IPS DF 19.7 (cell line): ENCODE measurements around the gene ENG.
"Not testable (repeated sequence)": the region's sequence is repeated elsewhere in the genome, so short reads cannot be mapped to it uniquely, and the experiment has no call there.

Source experiments
- DNase-seq: peaks from one replicate; pipeline ENCODE4 v3.0.0-alpha.2; 2013; ENCODE audit warnings: low read depth, low spot score

ENG gene

DNA sequence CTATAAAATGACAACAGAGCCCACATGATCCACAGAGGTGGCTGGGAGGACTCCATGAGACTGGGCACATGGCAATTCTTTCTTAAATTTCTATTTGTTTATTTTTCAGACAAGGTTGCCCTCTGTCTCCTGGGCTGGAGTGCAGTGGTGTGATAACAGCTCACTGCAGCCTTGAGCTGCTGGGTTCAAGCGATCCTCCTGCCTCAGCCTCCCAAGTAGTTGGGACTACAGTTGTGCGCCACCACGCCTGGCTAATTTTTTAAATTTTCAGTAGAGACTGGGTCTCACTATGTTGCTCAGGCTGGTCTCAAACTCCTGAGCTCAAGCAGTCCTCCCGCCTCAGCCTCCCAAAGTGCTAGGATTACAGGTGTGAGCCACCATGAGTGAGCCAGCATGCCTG is 8.8 kb downstream of the ENG start:
- not testable (repeated sequence) for DNase-seq

DNA sequence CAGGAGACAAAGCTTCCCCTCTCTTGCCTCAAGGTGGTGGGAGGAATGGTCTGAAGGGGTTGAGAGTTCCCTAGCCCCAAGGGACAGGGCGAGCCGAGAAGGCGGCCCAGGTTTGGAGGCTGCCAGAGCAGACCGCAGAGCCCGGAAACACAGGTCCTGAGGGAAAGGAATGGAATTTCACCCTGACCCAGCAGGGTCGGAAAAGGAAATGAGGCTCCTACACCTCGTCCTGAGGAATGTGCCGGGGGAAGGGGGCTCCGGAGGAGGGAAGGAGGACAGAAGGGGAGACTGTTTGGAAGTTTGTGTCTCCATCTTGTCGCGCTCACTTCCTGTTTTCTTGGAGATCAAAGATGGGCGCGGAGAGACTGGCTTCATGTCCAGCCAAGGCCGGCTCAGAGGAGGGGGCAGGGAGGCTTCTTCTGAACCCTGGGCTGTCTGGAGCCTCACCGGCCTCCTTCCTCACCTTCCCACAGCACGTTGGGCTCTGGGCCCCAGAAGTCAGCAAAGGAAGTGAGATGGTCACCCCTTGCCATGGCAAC is 9.6 kb downstream of the ENG start:
- DNase-seq = peak; percentile 57

DNA sequence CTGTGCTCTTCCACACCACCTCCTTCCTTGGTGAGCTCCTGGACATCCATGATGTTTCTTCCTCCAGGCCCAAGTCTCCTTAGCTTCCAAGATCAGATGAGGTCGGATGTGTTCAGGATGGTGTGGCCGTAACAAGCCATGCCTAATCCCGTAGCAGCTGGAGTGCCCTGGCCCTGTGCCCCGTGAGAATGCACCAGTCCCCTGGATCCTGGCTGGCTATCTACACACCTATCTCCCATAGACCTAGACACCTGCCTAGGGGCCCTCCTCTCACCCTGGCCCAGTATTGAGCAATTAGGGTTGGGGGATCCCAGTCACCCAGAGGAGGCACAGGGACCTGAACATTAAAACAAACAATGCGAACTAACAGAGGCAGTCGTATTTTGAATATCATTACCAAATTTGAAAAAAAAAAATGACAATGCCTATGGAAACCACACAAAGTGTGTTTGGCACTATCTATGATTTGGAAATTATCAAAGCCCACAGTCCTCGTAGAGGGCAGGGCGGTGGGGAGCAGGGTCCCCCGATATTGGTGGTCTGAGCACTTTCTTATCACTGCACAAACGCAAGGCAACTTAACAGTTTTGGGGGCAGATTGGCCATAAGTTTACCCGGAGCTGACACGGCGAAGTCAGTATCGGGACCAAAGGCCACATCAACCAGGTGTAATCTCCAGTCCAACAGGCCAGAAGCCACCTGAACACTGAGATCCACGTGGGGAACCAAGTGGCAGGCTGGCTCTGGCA is 13.2 kb downstream of the ENG start:
- no peak for DNase-seq

DNA sequence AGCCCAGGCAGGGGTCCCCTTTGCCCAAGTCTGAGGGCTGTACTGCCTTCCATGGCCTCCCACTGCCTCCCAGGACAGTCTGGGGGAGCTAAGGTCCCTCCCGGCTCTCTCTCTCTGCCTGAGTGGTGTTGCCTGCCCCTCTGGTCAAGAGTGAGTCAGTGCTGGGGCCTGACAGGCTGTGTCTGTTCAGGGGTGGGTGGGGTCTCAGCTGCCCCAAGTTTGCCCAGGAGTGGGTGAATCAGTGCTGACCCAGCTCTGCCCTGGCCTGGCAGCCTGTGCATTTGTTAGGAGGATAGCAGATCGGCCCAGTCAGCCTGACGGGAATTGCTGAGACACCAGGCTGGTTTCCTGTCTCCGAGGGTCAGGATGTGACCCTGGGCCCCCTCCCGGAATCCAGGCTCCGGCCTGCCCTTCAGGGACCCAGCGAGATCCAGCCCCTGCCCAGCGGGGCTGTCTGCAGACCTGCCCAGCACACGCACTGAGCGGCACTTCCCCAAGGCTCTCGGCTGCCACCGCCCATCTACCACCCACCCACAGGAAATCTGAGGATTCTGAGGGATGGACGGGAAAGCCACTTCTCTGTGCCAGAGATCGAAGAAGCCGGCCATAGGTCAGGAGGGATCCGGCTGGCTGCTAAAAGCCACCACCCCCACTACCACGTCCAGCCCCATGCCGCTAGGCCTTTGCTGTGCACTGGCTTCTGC is 15.9 kb downstream of the ENG start:
- DNase-seq = no peak

DNA sequence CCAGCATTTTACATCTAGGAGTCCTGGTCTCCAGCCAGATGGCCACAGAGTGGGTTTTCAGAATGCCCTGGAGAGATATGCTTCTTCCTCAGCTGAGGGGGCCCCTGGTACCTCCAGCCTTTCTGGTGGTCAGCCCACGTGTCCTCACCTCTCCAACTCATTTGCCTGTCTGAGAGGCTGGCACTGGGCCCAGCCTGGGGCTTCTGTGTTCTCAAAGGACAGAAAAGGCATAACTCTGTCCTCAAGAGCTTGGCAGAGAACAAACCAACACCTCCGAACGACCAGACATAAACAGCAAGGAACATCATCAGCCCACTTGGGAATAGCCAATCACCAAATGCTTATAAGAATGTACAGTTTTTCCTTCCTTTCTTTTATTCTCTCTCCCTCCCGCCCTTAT is 17.1 kb downstream of the ENG start:
- no peak for DNase-seq

DNA sequence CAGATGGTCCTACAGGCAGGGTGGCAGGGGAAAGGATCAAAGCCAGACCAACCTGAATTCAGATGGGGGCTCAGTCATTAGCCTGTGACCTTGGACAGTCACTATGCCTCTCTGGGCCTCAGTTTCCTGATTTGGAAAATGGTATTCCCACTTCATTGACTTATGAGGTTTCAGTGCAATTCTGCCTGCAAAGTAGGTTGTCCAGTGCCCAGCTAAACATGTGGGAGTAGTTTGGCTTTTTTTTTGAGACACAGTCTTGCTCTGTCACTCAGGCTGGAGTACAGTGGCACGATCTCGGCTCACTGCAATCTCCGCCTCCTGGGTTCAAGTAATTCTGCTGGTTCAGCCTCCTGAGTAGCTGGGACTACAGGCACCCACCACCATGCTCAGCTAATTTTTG is 17.9 kb downstream of the ENG start:
- DNase-seq = not testable (repeated sequence)

DNA sequence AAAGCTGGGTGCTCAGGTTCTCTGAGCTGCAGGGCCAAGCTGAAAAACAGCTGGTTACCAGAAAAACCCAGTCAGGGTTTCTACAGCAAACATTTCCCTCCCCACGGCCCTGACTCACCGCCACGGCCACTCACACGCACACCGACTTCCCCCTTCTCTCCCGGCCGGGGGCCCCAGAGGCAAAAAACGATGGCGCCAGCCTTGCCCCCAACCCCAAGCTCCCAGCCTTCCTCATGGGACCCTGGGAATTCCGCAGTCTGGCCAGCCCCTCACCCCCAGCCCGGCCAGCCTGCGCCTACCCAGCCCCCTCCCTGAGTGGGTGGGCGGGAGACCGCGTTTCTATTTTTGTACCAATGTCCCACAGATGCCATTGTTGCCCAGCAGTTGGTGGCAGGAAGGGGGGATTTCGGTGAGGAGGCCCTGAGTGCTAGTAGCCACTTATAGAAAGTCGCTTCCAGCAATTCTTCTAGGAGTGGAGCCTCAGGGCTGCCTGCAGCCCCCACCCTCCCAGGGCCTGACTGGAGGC is 18.4 kb downstream of the ENG start:
- DNase-seq = no peak

DNA sequence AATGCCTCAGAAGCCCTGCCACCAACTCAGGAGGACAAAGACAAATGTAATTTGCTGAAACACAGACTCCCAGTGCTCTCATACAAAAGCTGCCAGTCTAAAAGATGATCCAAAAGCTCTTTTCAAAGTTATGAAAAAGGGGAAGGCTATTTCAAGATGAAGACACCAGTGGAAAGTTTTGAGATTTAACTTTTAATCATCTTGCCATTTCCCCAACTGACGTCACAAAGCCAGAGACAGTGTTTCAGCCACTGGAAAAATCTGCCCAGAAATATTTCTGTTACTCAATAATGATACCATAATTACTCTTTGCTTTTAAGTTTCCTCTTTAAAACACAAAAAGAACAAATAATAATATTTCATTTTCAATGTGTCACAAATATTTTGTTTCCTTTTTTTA is 20.9 kb downstream of the ENG start:
- no peak for DNase-seq

DNA sequence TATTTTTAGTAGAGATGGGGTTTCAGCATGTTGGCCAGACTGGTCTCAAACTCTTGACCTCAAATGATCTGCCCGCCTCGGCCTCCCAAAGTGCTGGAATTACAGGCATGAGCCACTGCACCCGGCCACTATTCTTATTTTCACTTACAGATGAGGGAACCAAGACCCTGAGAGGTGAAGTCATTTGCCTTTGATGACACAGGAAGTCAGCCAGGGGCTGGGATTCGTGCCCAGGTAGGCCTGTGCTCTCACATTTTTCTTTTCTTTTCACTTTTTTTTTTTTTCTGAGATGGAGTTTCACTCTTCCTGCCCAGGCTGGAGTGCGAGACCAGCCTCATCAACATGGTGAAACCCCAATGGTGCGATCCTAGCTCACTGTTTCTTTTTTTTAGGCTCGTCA is 22.2 kb downstream of the ENG start:
- no peak for DNase-seq

DNA sequence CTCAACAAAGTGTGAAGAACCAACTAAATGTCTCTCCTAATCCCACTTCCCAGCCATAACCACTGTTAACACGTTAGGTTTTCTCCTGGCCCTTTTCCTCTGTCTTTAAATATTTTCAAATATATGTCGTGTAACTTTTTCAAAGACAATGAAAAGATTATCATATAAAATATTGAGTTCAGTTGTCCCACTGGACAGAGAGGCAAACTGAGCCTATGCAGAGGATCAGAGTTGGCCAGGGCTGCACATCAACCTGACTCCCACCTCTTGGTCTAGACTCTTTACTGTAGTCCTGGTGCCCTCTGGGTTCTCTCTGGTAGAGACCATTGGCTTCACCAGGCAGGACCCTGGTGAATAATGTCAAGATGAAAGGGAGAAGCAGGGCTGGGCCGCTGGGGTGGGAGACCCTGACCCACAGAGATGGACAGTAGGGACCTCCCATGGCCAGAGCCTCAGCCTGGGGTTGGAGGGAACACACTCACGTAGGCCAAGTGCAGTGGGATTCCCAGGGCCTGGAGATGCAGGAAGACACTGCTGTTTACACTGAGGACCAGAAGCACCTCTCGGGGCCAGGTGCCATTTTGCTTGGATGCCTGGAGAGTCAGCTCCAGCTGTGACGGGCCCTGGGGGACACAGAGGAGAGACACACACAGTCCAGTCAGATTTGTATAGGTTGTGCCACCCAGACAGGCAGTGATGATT is 25.1 kb downstream of the ENG start:
- no peak for DNase-seq

DNA sequence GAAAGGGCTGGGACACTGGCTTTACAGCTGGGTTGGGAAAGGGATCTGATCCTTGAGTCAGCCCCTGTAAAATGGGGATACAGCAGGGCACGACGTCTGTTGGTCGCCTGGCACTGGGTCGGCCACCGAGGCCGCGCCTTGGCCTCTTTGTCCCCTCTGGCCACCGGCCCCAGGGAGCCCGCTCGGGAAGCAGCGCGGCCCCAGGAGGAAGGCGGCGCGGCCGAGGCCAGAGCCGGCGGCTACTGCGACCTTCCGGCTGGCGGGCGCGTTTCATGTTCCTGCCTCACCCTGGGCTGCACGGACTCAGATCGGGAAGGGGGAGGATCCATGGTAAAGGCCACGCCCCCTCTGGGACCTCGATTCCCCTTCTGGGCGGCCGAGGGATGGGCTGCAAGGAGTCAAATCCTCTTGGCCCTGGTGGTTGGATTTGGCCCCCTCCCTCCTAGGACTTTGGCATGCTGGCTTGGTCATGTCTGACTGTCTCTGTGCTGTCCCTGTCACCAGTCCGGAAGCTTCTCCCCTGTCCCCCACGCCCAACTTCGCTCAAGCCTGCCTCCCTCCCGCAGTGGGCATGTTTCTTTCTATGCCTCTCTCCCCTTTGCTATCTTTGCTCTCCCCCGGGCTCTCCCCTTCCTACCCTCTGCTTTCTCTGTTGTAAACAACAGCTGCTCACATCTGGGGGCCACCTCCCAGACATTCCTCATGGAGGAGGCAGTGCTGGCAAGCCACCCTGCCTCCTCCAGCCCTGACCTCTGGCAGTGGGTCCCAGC is 26.0 kb downstream of the ENG start:
- DNase-seq = peak; percentile 86

DNA sequence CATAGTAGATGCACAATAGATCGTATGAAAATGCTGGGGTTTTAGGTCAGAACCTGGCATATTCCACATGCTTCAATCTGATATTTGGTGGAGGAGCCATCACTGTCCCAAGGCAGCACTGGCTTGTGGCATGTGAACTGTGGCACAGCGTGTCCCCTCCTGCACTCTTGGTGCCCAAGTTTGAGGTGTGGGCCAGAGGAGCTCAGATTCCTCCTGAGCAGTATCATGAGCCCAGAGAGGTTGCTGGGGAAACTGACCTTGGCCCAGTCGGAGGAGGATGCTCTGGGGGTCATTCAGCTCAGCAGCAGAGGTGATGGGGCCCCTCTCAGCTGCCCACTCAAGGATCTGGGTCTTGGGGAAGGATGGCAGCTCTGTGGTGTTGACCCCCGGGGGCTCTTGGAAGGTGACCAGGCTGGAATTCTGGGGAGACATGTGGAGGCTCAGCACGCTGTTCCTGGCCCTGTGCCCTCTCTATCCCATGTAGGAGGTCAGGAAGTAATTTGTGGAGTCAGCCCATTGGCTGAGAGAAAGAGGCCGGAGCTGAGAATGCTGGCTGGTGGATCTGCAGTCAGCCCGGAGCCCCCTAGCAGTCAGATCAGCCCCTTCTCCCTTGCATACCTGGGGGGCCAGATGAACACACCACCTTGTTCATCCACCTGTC is 28.1 kb downstream of the ENG start:
- no peak for DNase-seq

DNA sequence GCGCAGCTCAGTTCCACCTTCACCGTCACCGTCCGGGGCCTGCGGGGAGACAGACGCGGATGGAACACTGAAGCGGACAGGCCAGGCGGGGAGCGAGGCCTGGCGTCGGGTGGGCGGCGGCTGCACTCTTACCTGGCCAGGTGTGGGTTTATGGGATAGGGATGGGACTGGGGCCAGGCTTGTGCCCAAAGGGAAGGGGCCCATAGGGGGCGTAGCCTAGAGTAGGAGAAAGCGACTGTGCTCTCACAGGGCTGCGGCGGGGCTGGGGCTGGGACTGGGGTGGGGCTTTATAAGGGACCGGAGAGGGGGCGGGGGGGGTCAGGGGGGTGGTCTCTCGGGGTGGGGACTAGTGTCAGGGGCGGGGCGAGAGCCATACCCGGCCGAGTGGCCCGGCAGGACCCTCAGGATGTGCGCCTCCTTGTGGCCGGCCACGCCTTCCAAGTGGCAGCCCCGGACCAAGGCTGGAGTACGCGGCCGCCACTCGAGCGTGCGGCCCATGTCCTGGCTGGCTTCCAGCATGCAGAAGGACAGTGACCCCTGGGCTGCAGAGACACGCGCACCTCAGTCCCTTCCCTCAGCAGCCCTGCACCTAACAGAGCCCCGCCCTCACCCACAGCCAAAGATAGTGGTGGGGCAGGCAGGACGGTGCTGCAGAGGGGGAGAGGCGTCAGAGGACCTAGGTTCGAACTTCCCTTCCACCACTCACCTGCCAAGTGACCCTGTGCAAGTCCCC is 29.0 kb downstream of the ENG start:
- DNase-seq = no peak

DNA sequence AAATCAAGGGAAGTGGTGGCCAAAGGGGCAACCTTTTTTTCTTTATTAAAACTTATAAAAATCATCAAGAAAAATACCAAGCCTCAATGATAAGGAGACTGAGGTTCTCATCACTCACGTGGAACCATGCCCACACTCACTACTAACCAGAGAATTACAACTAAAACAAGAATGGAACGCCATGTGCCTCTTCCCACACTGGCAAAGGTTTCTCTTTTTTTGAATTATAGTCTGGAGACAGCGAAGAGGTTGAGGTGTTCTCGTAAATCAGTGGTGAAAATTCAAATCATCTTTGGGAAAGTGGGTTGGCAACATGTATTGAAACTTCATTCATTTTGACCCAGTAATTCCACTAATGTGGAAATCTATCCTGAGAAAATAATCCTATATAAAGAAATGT is 32.4 kb downstream of the ENG start:
- DNase-seq = no peak

DNA sequence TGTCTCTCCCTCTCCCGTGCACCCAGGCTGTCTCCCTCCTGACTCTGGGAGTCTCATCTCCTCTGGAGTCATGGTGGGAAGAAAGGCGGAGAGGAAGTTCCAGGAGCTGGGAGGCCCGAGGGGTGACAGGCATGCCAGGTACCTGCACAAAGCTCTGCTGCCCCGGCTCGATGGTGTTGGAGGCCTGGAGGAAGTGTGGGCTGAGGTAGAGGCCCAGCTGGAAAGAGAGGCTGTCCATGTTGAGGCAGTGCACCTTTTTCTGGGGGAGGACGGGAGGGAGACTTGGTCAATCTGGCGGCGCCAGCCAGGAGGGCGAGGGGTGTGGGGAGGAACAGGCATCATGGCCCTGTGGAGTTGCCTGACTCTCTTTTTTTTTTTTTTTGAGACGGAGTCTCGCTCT is 35.9 kb downstream of the ENG start:
- no peak for DNase-seq

DNA sequence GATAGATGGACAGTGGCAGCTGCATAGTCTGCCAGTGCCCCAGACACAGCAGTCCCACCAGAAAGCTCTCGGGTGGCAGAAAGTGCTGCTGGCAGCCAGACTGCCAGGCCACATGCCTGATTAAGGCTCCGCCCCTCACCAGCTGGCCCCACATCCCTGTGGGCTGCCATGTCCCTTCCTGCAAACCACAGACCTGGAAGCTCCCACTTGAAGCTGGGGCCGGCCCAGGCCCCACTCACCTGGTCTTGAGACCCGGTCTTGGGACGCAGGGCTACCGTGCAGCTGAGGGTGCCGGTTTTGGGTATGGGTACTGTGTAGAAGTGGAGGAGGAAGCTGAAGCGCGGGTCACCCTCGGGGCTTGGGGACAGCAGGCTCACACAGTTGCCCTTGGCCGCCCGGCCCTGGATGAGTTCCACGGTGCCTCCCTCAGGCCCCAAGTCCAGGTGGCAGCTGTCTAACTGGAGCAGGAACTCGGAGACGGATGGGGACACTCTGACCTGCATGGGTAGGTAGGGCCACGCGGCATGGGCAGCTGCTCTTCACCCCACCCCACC is 36.5 kb downstream of the ENG start:
- no peak for DNase-seq

DNA sequence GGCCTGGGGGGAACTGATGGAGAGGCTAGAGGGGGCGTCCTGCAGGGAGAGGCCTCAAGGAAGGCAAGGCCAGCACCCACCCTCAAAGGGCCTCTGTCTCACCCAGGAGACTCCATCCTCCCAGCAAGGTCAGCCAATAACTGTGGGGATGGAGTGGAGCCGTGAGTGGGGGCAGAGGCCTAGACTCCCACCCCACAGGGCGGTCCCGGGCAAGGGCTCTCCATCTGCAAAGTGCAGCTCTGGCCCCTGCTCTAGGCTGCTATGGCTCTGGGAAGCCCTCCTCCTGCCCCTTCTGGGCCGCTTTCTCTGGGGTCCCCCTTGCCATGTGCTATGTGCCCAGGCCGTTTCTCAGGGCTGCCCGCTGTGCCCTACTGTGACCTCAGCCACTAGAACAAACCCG is 37.7 kb downstream of the ENG start:
- no peak for DNase-seq

DNA sequence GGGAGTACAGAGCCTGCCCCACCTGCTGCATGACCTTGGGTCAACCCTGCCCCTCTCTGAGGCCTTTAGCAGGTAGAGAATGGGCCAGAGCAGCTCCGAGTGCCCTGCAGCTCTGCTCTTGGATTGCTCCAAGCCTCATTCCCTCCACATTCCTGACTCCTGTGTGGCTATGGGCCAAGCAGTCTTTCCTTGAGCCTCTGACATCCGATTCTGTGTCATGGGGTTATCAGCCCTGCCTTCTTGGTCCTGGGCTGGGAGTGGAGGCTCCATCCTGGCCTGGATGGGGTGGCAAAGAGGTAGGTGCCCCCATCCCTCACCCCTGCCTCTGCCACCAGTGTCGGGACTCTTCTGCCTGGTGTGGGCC is 38.1 kb downstream of the ENG start:
- no peak for DNase-seq

DNA sequence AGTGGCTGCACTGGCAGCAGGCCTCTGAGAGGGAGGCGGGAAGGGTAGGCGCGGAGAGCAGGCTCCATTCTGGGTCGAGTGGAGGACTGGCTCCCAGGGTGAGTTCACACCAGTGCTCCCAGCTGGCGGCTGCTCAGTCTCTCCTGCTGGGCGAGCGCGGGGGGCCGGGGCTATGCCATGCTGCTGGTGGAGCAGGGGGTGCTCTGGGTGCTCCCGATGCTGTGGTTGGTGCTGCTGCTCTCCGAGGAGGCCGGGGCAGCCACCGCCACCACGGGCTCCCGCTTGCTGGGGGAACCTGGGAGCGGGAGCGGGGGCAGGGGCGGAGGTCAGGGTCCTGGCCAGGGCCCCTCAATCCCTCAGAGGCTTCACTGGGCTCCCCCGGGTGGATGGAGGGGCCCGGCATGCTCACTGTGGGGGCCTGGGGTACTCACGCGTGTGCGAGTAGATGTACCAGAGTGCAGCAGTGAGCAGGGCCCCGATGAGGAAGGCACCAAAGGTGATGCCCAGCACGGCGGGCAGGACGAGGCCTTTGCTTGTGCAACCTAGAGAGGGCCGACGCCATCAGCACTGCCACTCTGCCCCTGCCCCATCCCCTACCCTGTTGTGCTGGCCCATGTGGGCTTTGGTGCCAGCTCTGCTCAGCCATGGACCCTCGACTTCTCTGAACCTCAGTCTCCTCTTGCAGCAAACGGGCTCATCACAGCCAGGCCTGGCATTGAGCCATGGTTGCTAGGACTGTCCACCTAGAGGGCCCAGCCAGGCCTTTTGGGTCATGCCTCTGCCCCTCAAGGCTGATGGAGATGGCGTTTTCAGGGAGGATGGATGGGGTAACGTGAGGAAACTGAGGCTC is 38.7 kb downstream of the ENG start:
- DNase-seq = no peak
